SH-SY5Y (cell line): ENCODE results near the gene GPC5.

Experiments used
- GATA2 ChIP-seq: IDR thresholded peaks from 2 replicates; pipeline ENCODE4 v1.6.1; 2011; ENCODE audit warnings: mild to moderate bottlenecking, low read depth, low read length
- GATA3 ChIP-seq: IDR thresholded peaks from 2 replicates; pipeline ENCODE4 v1.6.1; 2011; ENCODE audit warnings: low read depth, mild to moderate bottlenecking, low read length, moderate library complexity

GPC5 gene

GRCh38 chr13:91572944-91573598 lies 174.7 kb downstream of the GPC5 start:
- no peak for TF ChIP-seq GATA3
- no peak for TF ChIP-seq GATA2

- TF ChIP-seq GATA2 (no peak), GATA3 (no peak)
Measured at GRCh38 chr13:91574766-91575165, 176.3 kb downstream of the GPC5 start.

GRCh38 chr13:91576590-91576989 lies 178.2 kb downstream of the GPC5 start:
- TF ChIP-seq GATA3 (no peak), GATA2 (no peak)

GRCh38 chr13:91579320-91579719 lies 180.9 kb downstream of the GPC5 start:
- TF ChIP-seq GATA3: no peak
- TF ChIP-seq GATA2: no peak

- TF ChIP-seq GATA2 (no peak), GATA3 (no peak)
Measured at GRCh38 chr13:91580749-91581148, 182.3 kb downstream of the GPC5 start.

- no peak for TF ChIP-seq GATA3
- no peak for TF ChIP-seq GATA2
Measured at GRCh38 chr13:91586609-91587008, 188.2 kb downstream of the GPC5 start.

- no peak for TF ChIP-seq GATA3
- TF ChIP-seq GATA2: no peak
Measured at GRCh38 chr13:91588541-91588940, 190.1 kb downstream of the GPC5 start.

GRCh38 chr13:91592056-91593014 lies 193.9 kb downstream of the GPC5 start:
- TF ChIP-seq GATA3 (no peak), GATA2 (no peak)

GRCh38 chr13:91593456-91593855 lies 195.0 kb downstream of the GPC5 start:
- TF ChIP-seq GATA3 (no peak), GATA2 (no peak)

- TF ChIP-seq GATA2 (no peak), GATA3 (no peak)
Measured at GRCh38 chr13:91594061-91594460, 195.6 kb downstream of the GPC5 start.

- TF ChIP-seq GATA3 (no peak), GATA2 (no peak)
Measured at GRCh38 chr13:91595677-91596076, 197.3 kb downstream of the GPC5 start.

GRCh38 chr13:91596842-91597241 lies 198.4 kb downstream of the GPC5 start:
- TF ChIP-seq GATA3 (no peak), GATA2 (no peak)

GRCh38 chr13:91598655-91599054 lies 200.2 kb downstream of the GPC5 start:
- TF ChIP-seq GATA3: no peak

GRCh38 chr13:91601273-91601672 lies 202.9 kb downstream of the GPC5 start:
- no peak for TF ChIP-seq GATA2
- TF ChIP-seq GATA3: no peak

- no peak for TF ChIP-seq GATA3
- TF ChIP-seq GATA2: no peak
Measured at GRCh38 chr13:91601807-91602206, 203.4 kb downstream of the GPC5 start.
